Activated CD4-positive, alpha-beta T cell treated with anti-CD3 and anti-CD28 coated beads, Interleukin-2, Interleukin-6, amounts not matched to agents 100 ng/mL and 50 ng/mL, durations not matched to agents 16 hours and 8 hours (primary cell): Measurements from ENCODE around the gene TLR2.
"Not testable (repeated sequence)": the region's sequence is repeated elsewhere in the genome, so short reads cannot be mapped to it uniquely, and the experiment has no call there.

Source experiments
- DNase-seq: peaks from one replicate; pipeline ENCODE4 v3.0.0-alpha.2; 2020

Gene TLR2

DNA sequence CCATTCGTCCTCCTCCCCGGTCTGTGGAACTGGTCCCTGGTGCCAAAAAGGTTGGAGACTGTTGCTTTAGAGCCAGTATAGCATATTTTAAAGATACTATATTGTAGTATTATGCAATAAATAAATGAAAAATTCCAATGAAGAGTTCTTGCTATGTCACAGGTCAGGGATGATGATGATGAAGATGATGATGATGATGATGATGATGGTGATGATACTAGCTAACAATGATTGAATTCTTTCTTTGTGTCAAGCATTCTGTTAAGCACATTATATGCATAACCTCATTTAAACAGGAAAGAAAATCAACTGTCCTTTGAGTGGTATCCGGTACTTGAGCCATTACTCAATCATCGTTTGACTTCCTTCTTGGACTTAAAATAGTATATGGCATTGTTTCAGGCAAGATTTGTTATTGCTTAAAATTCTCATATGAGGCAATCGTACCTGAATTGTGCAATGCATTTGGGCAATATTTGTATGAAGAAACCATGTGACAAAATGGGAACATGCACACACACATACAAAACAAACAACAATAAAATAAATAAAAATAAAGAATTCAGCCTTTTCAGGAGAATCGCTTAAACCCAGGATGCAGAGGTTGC is 22.8 kb upstream of the TLR2 start:
- no peak for DNase-seq

DNA sequence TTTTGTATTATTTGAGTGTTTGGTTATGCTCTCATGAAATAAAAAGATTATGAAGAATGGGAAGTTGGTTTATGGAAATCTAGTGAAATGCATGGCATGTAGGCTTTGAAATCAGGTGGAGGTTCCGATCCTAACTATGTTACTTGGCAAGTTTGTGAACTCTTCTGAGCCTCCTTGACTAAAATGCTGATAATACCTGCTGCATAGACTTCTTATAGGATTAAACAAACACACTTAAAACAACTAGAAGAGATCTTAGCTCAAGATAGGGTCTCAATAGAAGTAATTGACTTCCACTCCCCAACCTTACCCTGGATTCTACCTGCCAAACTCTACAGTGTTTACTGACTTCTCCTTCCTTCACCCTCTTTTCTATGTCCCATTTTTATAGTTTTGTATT is 22.2 kb upstream of the TLR2 start:
- no peak for DNase-seq

DNA sequence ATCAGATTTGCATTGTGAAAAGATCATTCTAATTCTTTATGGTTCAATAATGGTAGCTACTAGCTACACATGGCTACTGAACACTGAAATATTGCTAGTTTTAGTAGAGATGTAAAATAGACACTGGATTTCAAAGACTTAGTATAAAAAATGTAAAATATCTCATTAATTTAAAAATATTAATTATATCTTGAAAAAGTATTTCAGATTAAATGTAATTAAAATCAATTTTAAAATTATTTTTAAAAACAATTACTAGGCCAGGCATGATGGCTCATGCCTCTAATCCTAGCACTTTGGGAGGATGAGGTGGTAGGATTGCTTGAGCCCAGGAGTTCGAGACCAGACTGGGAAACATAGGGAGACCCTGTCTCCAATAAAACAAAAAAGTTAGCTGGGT is 20.4 kb upstream of the TLR2 start:
- no peak for DNase-seq

GRCh38 chr4:153666505-153666904 is 17.6 kb upstream of the TLR2 start:
- not testable (repeated sequence) for DNase-seq

DNA sequence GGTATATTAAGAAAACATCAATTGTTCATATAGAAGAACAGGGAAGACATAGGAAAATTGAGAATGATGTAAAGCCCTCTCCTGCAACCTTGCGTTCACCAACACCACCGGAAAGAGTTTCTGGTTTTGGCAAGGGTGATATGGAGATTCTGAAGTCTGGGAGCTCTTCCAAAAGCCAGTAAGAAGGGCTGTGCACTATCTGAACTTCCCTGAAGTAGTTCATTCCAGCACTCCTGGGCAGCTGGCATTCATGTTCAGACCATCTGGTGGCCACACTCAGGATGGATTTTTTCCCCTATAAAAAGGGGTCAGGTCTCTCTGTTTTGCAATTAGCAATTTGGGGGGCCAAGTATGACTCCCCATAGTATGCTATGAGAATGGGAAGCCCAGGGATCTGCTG is 15.4 kb upstream of the TLR2 start:
- no peak for DNase-seq

- DNase-seq, result no peak
These were observed 14.2 kb upstream of the TLR2 start for GRCh38 chr4:153669838-153670237.

- DNase-seq, result no peak
These were observed 7.6 kb upstream of the TLR2 start for GRCh38 chr4:153676486-153676885.

- DNase-seq, result no peak
These were observed 7.1 kb upstream of the TLR2 start for GRCh38 chr4:153676984-153677383.

- no peak for DNase-seq
These were observed 4.6 kb upstream of the TLR2 start for GRCh38 chr4:153679486-153679885.

DNA sequence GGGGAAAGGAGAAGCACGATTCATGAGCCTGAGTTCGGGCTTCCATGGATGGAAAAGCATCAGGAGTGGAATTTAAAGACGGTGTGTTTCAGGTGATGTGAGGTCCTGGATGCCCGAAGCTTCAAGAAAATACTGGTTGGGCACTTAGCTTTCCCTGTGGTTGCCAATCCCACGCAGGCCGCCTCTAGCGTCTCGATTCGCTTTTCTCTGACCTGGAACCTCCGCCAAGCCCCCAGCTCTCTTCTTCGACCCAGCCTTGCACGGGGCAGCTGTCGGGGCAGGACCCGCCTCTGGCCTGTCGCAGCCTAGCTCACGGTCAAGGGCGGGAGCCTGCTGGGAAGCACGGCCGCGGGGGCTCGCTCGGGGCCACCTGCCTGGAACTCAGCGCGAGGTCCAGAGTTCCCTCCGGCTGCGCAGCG is 308 bp upstream of the TLR2 start:
- DNase-seq, result no peak

DNA sequence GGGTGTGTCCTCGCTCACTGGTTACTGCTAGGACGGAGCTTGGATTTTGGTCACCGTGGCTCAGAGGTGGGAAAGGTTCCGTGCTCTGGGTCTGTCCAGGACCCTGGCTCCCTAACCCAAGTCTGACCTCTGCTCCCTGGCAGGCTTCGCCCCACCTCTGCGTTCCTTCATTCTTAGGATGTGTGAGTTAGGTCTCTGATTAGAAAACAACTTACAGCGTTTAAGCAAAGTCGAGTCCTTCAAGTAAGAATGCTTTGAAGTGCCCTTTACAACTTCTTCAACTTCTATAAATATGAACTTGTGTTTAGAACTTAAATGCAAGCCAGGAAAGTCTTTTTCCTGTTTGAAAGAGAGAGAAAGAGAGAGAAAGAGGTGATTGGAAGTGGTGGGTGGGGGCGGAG is 891 bp downstream of the TLR2 start:
- DNase-seq, result no peak

DNA sequence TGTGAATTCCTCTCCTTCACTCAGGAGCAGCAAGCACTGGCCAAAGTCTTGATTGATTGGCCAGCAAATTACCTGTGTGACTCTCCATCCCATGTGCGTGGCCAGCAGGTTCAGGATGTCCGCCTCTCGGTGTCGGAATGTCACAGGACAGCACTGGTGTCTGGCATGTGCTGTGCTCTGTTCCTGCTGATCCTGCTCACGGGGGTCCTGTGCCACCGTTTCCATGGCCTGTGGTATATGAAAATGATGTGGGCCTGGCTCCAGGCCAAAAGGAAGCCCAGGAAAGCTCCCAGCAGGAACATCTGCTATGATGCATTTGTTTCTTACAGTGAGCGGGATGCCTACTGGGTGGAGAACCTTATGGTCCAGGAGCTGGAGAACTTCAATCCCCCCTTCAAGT is 20.4 kb downstream of the TLR2 start:
- no peak for DNase-seq

GRCh38 chr4:153705743-153706468 is 21.8 kb downstream of the TLR2 start:
- no peak for DNase-seq

DNA sequence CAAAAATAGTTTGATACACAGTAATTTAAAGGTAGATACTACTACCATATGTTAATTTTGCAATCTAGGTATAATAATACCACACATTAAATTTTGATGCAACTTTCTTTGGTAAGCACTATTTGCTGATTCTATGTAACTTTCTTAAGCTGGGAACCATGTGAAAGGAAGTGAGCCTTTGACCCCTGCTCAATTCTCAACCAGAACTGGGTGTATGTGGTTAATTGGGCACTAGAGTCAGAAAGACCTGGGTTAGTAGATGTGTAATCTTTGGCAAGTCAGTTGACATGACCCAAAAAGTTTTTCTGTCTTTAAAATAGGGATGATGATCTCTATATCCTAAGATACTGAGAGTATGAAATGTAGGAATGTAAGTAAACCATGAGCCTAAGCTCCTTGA is 22.4 kb downstream of the TLR2 start:
- no peak for DNase-seq

DNA sequence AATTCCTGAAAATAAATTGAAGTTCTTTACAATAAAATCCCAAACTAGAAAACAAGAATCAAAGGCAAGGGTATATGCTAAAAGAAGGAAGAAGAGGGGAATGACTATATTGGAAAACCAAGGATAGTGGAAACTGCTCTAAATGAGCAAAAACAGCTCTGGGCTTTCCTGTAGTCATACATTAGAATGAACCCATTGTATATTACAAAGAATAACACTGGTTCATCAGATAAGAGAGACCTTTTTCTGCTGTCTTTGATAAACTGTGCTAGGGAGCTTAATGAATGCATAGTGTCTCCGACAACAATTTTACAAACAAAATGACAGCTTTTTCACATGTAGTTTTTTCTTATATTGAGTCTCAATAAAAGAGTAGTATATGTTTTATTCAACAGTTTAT is 26.6 kb downstream of the TLR2 start:
- no peak for DNase-seq

GRCh38 chr4:153713866-153714646 is 30.0 kb downstream of the TLR2 start:
- no peak for DNase-seq

GRCh38 chr4:153722036-153722435 is 38.0 kb downstream of the TLR2 start:
- no peak for DNase-seq

- peak; percentile 33 for DNase-seq
These were observed 40.5 kb downstream of the TLR2 start for GRCh38 chr4:153724606-153725005.

DNA sequence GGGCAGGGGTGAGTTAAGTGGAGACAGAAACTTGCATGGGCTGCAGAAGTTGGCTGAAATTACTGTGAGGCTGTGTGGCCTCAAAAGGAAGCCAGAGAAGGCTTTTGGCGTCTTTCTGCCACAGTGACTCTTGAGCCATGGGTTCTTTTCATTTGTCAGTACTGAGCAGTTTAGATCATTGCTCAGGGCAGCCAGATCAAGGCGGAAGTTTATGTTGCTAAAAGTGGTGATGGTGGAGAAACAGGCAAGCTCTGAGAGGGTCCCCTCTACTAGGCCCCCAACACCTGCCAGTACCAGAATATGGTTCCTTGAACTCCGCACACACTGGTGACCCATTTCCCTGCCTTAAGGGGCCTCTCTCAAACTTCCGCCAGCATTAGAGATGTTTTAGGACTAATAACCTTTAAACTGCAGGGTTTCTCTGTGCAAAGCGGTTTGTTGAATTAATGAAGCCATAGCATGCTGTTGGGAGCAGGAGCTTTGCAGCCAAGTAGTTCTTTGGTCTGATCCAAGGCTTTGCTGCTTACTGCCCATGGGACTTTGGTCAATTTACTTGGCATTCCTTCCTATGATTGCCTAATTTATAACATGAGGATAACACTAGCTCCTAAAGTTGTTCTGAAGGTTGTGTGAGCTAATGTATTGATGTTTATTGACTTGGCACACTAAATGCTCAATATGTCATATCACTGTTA is 41.2 kb downstream of the TLR2 start:
- no peak for DNase-seq

DNA sequence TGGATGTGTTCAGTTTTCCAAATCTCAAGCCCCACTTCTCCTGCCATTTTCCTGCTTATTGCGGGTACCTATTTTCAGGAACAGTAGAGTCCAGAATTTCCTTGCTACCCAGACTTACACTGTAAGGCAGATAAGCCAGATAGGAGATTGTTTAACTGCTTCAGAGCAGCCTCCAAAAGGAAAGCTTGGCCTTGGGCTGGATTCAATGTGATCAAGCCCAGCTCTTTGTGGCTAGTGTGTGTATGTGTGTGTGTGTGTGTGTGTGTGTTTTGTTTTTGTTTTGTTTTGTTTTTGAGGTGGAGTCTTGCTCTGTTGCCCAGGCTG is 41.7 kb downstream of the TLR2 start:
- no peak for DNase-seq

DNA sequence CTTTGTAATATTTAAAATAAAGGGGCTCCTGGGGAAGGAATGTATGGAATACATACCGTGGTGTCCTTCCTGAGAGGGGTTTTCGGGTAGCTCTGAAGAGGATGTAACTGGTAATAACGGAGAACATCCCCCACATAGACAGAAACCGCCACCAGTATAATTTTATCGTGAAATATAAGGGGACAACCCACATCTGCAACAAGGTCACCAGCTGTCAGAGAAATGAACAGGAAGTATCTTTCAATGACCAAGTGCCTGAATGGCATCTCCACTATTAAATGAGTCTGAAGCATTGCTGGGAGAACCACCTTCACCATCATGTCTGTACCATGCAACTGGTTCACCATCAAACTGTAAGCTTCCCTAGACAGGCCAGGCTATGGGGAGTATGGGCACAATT is 44.1 kb downstream of the TLR2 start:
- no peak for DNase-seq

- DNase-seq, result no peak
These were observed 44.6 kb downstream of the TLR2 start for GRCh38 chr4:153728660-153729059.

DNA sequence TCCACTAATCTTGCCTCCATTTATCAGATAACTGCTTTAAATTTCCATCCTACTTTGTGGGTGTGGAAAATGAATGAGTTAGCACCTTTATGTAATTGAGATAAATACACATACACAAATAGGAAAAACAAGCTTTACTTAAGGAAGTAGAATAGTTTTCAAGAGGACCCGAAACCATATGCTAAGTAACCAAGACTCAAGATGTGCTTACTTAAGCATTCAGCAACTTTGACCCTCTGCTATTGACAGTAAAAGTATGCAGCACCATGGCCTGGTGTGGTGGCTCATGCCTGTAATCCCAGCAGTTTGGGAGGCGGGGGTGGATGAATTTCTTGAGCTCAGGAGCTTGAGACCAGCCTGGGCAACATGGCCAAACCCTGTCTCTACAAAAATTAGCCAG is 45.8 kb downstream of the TLR2 start:
- DNase-seq, result no peak

DNA sequence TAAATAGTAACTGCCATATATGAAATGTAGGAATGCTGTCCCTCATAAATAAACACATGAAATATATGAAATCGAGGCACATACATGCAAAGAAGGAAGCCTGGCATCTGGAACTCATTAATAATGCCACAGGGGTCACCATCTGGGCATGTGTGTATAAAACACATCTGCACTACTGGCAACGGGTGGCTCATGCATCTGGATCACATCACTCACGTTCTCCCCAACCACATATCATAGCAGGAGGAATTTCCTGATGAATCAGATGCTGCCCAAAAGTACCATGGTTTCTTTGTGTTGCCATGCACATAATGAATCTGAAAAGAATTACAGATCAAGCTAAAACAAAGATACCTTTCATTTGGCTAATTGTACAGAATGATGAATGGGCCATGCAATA is 47.2 kb downstream of the TLR2 start:
- DNase-seq, result no peak
